ENCODE results near the gene ECI1.

Gene ECI1

DNA sequence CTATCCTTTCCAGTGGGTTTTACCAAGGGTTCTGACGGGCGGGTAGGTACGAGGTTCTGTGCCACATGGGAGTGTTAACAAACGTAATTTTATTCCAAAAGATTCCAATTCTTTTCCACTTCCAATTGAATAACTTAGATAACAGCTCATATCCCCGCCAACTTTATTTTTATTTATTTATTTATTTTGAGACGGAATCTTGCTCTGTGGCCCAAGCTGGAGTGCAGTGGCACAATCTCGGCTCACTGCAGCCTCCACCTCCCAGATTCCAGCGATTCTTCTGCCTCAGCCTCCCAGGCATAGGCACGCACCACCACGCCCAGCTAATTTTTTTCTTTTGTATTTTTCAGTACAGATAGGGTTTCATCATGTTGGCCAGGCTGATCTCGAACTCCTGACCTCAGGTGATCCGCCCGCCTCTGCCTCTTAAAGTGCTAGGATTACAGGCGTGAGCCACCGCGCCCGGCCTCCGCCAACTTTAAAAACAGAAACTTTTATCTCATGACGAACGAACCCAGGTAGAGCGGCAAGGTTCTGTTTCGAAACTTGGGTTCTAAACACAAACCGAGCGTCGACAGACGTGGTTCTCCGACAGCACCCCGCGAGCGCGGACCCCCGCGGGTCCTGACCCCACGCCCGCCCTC, 613 bp downstream of the ECI1 start:
- Histone ChIP-seq H3K36me3 (ENCODE audit: insufficient read depth, low read length) (peaks cover 46% of the 10 kb centered on the region), H3K9ac (ENCODE audit: low read length) (peak overlapping the region; percentile 74), H3K4me1 (ENCODE audit: insufficient read depth, low read length, severe bottlenecking) (peaks cover 29% of the 10 kb centered on the region), H4K20me1 (ENCODE audit: insufficient read depth, low read length) (no peaks in the 10 kb centered on the region), H3K9me2 (ENCODE audit: low read depth, low read length) (no peaks in the 10 kb centered on the region), H3F3A (ENCODE audit: insufficient read depth, low read length) (peaks cover 15% of the 10 kb centered on the region), H3K27ac (ENCODE audit: low read depth, low read length, poor library complexity, severe bottlenecking) (peak overlapping the region; percentile 58), H3K4me2 (ENCODE audit: low read length) (peak overlapping the region; percentile 82), H3K9me3 (ENCODE audit: low read length) (no peaks in the 10 kb centered on the region), H3K79me2 (ENCODE audit: insufficient read depth, low read length) (peaks cover 9% of the 10 kb centered on the region), H2AFZ (ENCODE audit: low read length) (no peak overlapping the region), H3K4me3 (ENCODE audit: low read depth, low read length, poor library complexity, severe bottlenecking) (peak overlapping the region; percentile 70), H3K27me3 (ENCODE audit: insufficient read depth, low read length) (no peaks in the 10 kb centered on the region)
- TF ChIP-seq, protein P1, sequence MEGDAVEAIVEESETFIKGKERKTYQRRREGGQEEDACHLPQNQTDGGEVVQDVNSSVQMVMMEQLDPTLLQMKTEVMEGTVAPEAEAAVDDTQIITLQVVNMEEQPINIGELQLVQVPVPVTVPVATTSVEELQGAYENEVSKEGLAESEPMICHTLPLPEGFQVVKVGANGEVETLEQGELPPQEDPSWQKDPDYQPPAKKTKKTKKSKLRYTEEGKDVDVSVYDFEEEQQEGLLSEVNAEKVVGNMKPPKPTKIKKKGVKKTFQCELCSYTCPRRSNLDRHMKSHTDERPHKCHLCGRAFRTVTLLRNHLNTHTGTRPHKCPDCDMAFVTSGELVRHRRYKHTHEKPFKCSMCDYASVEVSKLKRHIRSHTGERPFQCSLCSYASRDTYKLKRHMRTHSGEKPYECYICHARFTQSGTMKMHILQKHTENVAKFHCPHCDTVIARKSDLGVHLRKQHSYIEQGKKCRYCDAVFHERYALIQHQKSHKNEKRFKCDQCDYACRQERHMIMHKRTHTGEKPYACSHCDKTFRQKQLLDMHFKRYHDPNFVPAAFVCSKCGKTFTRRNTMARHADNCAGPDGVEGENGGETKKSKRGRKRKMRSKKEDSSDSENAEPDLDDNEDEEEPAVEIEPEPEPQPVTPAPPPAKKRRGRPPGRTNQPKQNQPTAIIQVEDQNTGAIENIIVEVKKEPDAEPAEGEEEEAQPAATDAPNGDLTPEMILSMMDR (IDR thresholded peaks at IDR 0.05; ENCODE audit: low read length) = no peak
- no peak for TF ChIP-seq EZH2 (IDR thresholded peaks at IDR 0.05; ENCODE audit: borderline replicate concordance, low read length)

GRCh38 chr16:2246301-2246885, 5.0 kb downstream of the ECI1 start:
- TF ChIP-seq, protein P1 (IDR thresholded peaks at IDR 0.05; ENCODE audit: low read length) = no peak
- TF ChIP-seq EZH2 (IDR thresholded peaks at IDR 0.05; ENCODE audit: borderline replicate concordance, low read length) = no peak
- no peaks in the 10 kb centered on the region for H3F3A ChIP-seq (ENCODE audit: insufficient read depth, low read length)
- H2AFZ ChIP-seq (ENCODE audit: low read length) = no peak overlapping the region
- H3K4me2 ChIP-seq (ENCODE audit: low read length) = no peak overlapping the region
- no peaks in the 10 kb centered on the region for H3K9me2 ChIP-seq (ENCODE audit: low read depth, low read length)
- H3K4me3 ChIP-seq (ENCODE audit: low read depth, low read length, poor library complexity, severe bottlenecking) = no peak overlapping the region
- peaks cover 52% of the 10 kb centered on the region for H3K36me3 ChIP-seq (ENCODE audit: insufficient read depth, low read length)
- no peak overlapping the region for H3K27ac ChIP-seq (ENCODE audit: low read depth, low read length, poor library complexity, severe bottlenecking)
- H3K27me3 ChIP-seq (ENCODE audit: insufficient read depth, low read length) = no peaks in the 10 kb centered on the region
- peaks cover 9% of the 10 kb centered on the region for H3K79me2 ChIP-seq (ENCODE audit: insufficient read depth, low read length)
- no peaks in the 10 kb centered on the region for H4K20me1 ChIP-seq (ENCODE audit: insufficient read depth, low read length)
- H3K9ac ChIP-seq (ENCODE audit: low read length) = no peak overlapping the region
- peaks cover 7% of the 10 kb centered on the region for H3K4me1 ChIP-seq (ENCODE audit: insufficient read depth, low read length, severe bottlenecking)
- H3K9me3 ChIP-seq (ENCODE audit: low read length) = no peaks in the 10 kb centered on the region

DNA sequence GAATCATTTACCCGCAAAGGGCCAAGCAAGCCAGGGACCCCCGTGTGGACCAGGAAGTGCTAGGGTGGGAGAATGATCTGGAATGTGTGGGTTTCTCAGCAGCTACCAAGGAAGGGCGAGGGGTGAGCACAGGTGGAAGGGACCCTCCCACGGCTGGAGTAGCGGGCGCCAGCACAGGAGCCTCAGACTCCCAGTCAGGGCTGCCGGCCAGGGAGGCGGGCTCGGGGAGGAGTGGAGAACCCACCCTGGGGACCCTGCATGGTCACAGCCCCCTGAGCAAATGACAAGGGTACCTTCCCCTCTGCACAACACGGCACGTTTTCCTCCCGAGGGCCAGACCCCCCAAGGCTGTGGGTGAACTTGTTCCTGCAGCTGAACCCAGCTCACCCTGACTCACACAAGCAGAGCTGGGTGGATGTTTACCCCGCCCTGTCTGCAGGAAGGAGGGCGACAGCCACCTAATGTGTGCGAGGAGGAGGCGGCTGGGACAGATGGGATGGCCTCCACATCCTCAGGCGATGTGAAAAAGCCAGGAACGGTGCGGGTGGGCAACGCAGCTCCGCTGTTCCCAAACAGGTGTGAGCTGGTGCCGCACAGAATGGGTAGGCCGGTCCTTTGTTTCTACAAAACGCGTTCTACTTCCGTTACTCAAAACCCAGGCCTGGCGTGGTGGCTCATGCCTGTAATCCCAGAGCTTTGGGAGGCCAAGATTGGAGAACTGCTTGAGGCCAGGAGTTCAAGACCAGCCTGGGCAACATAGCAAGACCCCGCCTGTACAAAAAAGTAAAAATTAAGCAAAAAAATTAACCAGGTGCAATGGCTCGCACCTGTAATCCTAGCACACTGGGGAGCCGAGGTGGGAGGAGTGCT, 6.2 kb downstream of the ECI1 start:
- Histone ChIP-seq H3K27ac (ENCODE audit: low read depth, low read length, poor library complexity, severe bottlenecking) (no peak overlapping the region), H3F3A (ENCODE audit: insufficient read depth, low read length) (no peaks in the 10 kb centered on the region), H4K20me1 (ENCODE audit: insufficient read depth, low read length) (no peaks in the 10 kb centered on the region), H3K4me1 (ENCODE audit: insufficient read depth, low read length, severe bottlenecking) (peaks cover 3% of the 10 kb centered on the region), H3K9me3 (ENCODE audit: low read length) (no peaks in the 10 kb centered on the region), H2AFZ (ENCODE audit: low read length) (no peak overlapping the region), H3K9ac (ENCODE audit: low read length) (no peak overlapping the region), H3K4me3 (ENCODE audit: low read depth, low read length, poor library complexity, severe bottlenecking) (no peak overlapping the region), H3K79me2 (ENCODE audit: insufficient read depth, low read length) (peaks cover 3% of the 10 kb centered on the region), H3K27me3 (ENCODE audit: insufficient read depth, low read length) (no peaks in the 10 kb centered on the region), H3K9me2 (ENCODE audit: low read depth, low read length) (no peaks in the 10 kb centered on the region), H3K36me3 (ENCODE audit: insufficient read depth, low read length) (peaks cover 52% of the 10 kb centered on the region), H3K4me2 (ENCODE audit: low read length) (no peak overlapping the region)
- TF ChIP-seq EZH2 (IDR thresholded peaks at IDR 0.05; ENCODE audit: borderline replicate concordance, low read length) = no peak
- TF ChIP-seq, protein P1 (IDR thresholded peaks at IDR 0.05; ENCODE audit: low read length) = no peak
